ENCODE measurements around the gene GNAT2.

The GNAT2 gene

GRCh38 chr1:109622895-109623294, 3.5 kb upstream of the GNAT2 start:
- DNase-seq (ENCODE audit: low read depth): no peak
- H3K4me3 ChIP-seq (replicated peaks; ENCODE audit: low read depth, low read length): no peak overlapping the region
- TF ChIP-seq CTCF (IDR thresholded peaks at IDR 0.05; ENCODE audit: low read length, missing control alignments): no peak

- DNase-seq (ENCODE audit: low read depth): no peak
- H3K4me3 ChIP-seq (replicated peaks; ENCODE audit: low read depth, low read length): peak overlapping the region; percentile 99
- no peak for TF ChIP-seq CTCF (IDR thresholded peaks at IDR 0.05; ENCODE audit: low read length, missing control alignments)
These were observed 2.9 kb upstream of the GNAT2 start for GRCh38 chr1:109622137-109622892.

- H3K4me3 ChIP-seq (replicated peaks; ENCODE audit: low read depth, low read length): peak overlapping the region; percentile 99
- DNase-seq (ENCODE audit: low read depth): no peak
- no peak for TF ChIP-seq CTCF (IDR thresholded peaks at IDR 0.05; ENCODE audit: low read length, missing control alignments)
These were observed 2.1 kb upstream of the GNAT2 start for GRCh38 chr1:109621379-109622136.

- no peak for TF ChIP-seq CTCF (IDR thresholded peaks at IDR 0.05; ENCODE audit: low read length, missing control alignments)
- peak; percentile 96 for DNase-seq (ENCODE audit: low read depth)
- H3K4me3 ChIP-seq (replicated peaks; ENCODE audit: low read depth, low read length): peak overlapping the region; percentile 99
These were observed 1.4 kb upstream of the GNAT2 start for GRCh38 chr1:109620841-109621286.

- peak overlapping the region; percentile 99 for H3K4me3 ChIP-seq (replicated peaks; ENCODE audit: low read depth, low read length)
- peak; percentile 65 for DNase-seq (ENCODE audit: low read depth)
- no peak for TF ChIP-seq CTCF (IDR thresholded peaks at IDR 0.05; ENCODE audit: low read length, missing control alignments)
These were observed 980 bp upstream of the GNAT2 start for GRCh38 chr1:109620401-109620791.

- no peak for DNase-seq (ENCODE audit: low read depth)
- TF ChIP-seq CTCF (IDR thresholded peaks at IDR 0.05; ENCODE audit: low read length, missing control alignments): no peak
- H3K4me3 ChIP-seq (replicated peaks; ENCODE audit: low read depth, low read length): peak overlapping the region; percentile 99
These were observed 498 bp downstream of the GNAT2 start for GRCh38 chr1:109618661-109619575.

All from fibroblast of pulmonary artery (primary cell).